GM19468 (cell line): ENCODE results near the gene CADM1.

Experiments used
- ATAC-seq: cut with Tn5 transposase; IDR thresholded peaks from one replicate; pipeline ENCODE4 v1.9.1; 2021; ENCODE audit warnings: mild to moderate bottlenecking, moderate library complexity, moderate number of reproducible peaks; ENCODE audit not compliant: unreplicated experiment; ENCODE audit errors: extremely low read depth

The CADM1 gene

DNA sequence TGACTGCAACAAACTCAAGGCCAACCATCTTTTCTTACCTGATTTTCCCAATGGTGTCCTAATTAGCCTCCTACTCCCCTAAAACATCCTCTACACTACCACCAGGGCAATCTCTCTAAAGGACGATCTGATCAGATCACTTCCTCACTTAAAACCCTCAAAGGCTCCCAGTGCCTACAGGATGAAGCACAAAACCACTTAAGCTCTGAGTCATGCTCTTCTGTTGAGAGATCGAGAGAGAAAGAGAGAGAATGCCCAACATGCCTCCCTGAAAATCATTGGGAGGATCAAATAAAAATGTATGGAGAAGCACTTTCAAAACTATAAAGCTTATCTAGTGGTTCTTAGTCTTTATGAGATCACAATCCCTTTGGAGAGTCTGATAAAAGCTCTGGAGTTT lies 171.1 kb downstream of the CADM1 start:
- ATAC-seq, result no peak

DNA sequence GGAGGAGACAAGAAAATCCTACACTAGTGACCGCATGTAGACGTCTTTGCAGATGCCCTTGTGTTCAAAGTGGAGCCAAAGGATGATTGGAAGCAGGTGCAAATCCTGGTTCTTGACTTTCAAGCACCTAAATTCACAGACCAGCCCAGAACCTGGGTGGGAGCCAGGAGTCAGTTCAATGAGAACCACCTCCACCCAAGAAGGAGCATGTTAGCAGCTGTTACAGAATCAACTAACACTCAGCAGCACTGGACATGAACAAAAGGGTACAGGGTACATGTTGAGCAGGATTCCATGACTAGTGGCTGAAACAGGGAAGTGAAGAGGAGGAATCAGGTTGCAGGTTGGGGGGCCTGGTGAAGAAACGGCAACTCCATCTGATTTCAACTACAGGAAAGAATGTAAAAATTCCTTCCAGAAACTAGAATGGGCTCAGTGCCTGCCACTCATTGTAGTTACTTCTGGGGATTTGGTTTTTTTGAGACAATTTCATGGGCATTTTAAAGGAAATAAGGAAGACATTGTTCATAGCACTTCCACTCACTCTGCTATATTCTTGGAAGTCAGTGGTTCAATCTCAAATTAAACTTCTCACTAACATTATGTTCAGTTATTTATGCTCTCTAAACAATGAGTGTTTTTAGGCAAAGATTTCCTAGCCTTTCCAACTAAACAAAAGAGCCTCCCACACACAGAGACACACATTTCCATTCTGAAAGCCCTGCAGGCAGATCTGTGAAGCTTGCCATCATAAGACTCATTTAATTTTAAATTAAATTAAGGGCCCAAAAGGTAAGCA lies 173.3 kb downstream of the CADM1 start:
- ATAC-seq, result no peak

DNA sequence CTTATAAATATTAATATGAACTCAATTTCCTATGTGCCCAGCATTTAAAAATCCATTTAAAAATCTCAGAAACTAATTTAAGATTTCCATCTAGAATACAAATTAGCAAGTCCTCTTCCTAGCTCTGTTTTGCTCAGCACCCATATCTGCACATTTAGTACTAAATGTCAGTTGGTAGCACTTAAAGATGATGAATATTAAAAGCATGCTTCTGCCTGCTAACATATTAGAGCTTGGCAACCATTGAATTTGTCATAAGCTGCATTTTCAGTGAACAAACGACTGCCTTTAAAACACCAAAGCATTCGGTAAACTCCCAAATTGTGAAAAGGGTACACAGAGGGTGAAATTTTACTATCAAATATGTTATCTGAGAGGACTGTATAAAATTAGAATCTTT lies 177.7 kb downstream of the CADM1 start:
- no peak for ATAC-seq

DNA sequence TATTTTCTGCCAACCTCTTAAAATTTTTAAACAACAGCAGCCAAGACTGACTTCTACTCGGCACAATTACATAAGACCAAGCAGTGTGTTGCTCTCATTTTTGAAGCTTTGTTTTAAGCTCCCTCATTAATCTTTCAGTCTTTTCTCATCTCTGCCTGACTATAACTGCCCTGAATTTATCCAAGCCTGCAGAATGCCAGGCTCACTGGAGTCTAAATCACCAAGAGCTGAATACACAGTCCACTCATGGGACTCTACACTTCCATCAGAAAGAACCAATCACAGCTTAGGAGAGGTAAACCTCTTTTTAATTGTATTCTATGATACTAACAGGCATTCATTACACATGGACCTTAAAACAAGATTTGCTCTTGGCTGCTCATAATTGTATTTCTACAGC lies 178.7 kb downstream of the CADM1 start:
- no peak for ATAC-seq

DNA sequence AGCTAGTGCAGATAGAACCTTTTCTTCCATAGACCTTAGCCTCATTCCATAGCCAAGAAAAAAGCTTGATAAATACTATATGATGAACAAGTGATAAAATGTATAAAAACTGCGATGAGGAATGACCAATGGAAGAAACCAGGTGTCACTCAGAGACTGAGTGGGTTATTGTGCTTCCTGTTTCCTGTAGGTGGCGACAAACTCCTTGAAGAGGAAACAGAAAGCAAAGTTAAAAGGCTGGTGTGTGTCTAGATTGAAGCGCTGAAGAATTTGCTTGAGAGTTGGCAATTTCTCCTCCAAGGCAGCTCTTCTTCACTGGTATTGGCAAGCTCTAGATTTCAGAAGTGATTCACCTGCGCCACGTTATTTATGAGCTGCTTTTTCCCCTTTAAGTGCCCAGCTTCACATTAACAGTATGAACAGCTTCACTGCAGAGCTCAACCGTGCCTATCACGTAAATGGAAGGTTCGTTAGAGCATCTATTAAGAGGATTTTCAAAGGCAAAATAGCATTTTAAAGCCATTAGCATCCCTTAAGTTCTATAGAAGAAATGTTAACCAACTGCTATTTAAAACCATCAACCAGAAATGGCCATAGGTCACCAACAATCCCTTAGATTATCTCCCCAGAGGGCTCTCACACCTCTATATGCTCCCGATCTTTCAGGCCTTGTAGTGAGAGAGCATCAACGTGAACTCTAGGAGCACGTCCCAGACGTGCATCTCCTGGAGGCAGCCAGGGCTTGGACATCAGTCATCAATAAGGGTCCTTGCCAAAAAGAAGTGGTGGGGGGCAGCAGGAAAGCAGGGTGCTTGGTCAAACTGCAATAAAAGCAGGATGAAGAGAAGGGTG lies 179.4 kb downstream of the CADM1 start:
- peak; percentile 44 for ATAC-seq

DNA sequence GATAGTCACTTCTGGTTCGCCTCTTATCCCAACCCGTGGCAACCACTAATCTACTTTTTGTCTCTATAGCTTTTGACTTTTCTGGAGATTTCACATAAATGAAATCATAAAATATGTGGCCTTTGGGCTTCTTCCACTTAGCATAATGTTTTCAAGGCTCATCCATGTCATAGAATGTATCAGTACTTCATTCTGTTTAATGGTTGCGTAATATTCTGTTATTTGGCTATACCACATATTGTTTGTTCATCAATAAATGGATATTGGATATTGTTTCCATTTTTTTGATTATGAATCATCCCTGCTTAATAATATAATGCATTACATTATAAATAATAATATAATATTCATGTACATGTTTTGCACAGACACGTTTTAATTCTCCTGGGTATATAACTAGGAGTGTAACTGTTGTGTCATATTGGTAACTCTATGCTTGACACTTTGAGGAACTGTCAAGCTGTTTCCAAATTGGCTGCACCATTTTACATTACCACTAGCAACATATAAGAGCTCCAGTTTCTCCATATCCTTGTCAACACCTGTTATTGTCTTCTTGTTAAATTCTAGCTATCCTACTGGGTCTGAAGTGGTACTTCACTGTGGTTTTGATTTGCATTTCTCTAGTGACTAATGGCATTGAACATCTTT lies 181.5 kb downstream of the CADM1 start:
- ATAC-seq, result no peak

DNA sequence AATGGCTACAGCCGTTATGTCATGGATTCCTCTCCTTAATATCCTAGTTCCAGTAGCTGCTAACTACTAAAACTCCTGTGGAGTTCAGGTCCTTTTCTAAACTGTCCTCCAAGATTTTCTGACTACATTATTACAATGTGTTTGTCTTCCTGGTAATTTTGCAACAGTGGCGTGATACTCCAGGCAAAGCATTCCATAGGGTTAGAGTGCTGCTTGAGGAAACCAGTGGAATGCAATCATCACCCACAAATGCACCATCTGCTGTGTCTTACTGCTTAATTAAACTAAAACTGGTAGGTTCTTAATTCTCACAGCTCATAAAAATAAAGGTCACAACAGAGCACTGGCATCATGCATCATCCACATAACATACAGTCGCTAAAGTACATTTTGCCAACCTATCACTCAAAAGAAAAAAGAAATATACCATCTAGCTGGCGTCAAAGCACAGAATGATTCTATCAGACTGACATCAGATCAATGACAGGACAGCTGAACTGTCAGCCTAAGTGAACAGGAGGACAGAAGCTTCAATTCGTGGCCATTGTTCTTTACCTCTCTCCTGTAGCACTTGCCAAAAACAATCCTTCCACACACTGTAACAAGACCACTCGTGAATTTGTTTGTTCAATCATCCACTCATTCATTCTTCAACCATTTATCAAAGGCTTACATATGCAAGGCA lies 182.5 kb downstream of the CADM1 start:
- no peak for ATAC-seq

DNA sequence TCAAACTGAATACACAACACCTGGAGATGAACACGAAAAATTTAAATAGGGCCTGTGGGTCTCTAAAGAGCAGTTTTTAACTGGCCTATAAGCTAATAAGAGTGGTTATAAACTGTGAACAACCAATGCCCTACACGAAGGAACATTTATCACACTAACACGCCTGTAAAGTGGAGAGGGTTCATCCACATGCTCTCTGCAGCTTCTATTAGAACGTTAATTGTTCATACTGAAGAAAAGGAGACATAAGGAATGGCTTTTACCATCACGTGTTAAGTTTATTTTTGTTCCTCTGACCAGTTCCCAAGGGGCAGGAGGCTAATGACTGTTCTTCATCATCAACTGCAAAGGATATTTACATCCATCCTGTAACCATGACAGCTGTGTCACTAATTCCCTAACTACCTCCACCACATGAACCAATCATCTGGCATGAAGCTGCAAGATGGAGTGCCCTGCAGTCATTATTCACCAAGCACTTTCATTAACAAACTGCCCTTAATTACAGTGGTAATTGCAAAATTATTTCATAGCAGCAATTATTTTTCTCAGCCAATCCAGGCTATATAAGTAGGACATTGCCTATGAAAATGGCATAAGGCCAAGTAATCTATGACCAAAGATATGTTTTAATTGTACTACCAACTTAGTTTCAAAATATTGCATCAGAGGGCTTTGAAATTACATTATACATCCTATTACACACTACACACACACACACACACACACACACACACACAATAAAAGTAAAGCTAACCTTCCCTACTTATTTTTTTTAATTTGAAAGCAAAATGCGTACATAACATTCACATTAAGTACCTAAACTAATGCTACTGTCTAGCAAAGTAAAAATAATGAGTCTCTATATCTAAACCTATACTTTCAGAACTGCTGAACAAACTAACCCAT lies 186.7 kb downstream of the CADM1 start:
- no peak for ATAC-seq

DNA sequence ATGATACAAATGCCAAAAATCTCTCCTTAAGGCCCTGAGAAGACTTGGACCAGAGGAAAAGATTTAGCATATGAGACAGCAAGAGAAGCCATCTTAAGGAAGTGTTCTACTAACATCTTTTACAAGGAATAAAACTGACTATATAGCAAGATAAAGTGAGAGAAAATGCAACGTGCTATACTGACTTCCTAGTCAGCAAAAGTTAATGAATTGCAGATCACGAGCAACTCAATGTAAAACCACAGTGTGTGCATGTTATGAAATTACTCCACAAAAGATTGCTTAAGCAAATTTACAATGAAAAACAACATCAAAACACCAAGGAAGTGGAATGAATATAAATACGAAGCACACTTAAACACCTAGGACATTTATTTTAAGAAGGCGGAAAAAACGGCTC lies 187.5 kb downstream of the CADM1 start:
- ATAC-seq, result no peak

DNA sequence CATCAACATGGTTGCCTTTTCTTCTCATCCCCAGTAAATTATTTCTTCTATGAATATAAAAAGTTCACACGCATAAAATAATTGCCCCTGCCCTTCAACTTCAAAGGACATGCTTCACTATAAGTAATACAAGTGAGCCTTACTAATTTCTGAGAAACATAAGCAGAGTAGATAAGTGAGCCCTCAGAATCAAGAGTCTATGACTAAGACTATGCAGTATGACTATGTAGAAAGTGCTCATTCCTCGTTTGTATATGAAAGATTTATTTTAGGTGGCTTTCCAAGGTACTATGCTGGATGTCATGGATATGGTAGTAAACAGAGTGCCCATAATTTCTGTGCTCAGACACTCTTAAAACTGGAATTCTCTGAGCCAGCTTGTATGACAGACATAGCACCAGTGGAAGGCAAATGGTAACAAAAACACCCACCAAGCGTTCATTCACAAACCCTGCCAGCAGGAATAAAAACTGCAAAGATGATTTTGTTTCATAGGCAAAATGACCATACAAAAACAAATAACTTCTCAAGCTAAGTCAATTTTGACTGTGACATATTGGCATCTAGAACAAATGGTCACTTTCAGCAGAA lies 189.8 kb downstream of the CADM1 start:
- ATAC-seq, result no peak

DNA sequence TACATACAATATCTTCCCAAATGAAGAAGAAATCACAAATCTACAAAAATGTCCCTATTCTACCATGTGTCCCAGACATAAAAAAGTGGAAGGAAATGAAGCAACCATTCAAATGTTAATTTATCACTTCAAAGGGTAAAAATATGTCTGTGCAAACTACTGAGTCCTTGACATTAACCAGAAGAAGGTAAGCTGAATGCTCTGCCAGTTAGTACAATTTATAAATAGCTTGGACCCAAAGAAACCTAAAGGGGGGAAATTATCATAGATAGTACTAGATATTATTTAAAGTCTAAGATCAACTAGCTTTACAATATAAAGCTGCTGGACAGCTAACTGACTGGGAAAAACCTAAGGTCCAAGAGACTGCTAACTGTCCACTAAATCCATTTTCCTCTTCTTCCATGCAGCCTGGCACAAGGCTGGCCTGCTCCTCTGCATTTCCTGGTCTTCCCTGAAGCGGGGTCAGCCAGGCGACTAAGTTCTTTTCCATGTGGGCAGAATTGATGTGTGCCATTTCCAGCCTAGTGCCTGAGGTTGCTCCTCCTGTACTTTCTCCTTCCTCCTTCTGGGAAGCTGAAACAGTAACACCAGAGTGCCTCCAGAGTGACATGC lies 190.9 kb downstream of the CADM1 start:
- ATAC-seq, result no peak

DNA sequence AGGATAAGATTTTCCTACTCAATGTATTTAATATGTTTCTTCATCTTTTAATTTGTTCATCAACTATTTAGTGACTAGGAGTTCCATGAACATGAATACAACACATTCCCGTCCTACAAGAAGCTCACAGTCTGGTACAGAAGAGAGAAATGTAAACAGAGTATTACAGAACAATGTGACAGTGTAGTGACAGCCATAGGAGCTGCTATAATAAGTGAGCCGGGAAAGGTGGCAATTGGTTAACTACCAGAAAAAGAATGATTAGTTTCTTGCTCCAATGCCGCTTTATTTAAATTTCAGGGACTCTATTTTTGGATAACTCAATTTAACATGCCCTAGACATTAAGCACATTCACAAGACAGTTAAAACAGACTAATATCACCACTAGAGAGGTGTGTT lies 192.3 kb downstream of the CADM1 start:
- ATAC-seq, result no peak

DNA sequence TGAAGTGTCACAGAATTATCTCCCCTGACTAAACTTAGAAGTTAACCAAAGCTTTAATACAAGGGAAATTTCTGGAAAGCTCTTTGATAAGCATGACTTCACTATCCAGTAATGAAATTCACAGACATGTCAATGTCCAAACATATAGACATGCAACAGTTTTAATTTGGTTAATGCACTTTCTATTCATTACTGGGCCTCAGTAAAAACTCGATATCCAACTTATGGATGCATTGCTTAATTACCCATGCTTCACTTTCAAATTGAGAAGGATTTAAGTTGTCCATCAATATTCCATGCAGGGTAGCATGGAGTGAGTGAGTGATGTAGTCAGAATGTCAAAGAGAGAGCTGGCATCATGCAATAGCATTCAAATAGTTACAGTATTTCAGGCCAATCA lies 197.5 kb downstream of the CADM1 start:
- no peak for ATAC-seq

DNA sequence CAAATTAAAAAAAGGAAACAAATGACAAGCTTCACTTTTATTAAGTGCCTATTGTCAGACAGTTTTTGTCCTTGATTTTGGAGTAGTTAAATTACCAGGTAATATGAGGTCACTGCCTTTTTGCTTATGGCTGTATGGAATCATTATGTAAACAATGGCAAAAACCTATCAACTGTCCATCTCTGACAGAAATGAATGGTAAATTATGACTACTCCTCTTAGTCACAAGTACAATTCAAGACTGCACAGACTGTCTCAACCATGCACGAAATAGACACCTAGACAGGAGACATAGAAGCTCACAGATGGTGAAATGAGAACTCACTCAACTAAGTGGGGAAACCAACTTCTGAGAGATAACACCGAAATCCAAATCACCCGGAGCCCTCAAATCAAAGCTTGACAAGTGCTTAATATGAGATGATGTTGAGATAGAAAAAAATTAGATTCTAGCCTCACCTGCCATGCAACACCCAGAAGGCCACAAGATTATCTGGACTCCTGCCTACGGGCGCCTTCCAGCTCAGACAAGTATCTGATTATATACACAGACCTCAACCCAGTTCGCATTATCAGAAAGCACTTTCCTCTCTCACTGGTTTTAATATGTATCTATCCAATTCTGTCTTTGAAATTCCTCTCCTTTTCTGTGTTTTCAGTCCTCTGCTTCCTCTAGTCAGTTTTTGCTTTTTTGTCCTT lies 199.3 kb downstream of the CADM1 start:
- no peak for ATAC-seq

DNA sequence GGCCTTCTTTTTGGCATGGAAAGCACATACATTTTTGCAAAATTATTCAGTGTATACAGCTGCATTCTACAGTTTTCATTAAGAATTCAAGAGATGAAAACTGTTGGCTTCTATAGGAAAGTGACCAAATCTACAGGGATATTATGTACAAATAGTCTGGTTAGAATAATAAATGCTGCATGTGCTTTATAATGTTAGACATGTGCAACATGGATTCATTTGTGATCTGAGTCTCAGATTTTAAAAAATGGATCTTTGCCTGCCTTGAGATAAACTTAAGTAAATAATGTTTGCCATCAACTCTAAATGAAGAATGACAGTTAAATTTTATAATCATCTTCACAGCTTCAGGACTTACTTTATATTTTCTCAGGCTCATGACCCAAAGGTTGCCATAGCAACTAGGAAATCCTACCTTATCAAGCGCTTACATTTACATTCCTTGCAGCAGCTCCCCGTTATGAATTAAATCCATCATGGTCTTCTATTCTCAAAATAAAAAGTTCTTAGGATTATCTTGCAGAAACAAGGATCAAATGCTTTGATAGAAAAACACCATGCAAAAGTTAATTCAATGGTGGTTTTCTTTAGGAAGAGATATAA lies 200.2 kb downstream of the CADM1 start:
- ATAC-seq, result no peak

DNA sequence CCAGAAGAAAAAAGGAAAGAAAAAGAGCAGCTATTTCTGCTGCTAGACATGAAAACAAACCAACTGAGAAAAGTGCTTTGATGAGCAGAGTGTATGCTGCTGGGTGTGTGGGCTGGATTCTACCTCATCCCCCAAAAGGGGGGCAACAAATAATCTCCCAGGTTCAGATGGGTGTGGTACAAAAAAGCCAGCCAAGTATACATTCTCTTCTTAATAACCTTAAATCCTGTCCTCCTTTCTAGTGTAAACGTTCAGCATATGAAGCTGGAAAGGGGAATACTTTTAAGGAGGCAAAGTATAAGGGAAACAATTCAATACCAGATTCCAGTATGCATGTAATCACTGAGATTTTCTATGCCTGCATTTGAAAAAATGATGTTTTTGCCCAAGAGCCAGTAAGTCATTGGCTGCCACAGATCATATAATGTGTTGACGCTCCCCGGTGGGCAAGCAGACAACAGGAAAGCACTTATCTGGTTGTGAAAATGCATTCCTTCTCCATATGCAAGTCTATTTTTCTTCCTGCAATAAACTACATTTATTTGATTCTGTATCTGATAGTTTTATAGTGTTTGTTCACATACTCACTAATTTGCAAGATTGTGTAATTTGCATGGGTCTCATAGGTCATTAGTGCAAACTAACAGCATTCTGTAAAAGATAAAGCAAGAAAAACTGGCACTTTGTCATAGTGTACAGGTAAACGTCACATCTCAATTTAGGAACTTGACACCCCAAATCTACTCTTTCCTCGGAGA lies 201.1 kb downstream of the CADM1 start:
- no peak for ATAC-seq
